Measurements from ENCODE around the gene EOLA2.

- TF ChIP-seq, protein P1, sequence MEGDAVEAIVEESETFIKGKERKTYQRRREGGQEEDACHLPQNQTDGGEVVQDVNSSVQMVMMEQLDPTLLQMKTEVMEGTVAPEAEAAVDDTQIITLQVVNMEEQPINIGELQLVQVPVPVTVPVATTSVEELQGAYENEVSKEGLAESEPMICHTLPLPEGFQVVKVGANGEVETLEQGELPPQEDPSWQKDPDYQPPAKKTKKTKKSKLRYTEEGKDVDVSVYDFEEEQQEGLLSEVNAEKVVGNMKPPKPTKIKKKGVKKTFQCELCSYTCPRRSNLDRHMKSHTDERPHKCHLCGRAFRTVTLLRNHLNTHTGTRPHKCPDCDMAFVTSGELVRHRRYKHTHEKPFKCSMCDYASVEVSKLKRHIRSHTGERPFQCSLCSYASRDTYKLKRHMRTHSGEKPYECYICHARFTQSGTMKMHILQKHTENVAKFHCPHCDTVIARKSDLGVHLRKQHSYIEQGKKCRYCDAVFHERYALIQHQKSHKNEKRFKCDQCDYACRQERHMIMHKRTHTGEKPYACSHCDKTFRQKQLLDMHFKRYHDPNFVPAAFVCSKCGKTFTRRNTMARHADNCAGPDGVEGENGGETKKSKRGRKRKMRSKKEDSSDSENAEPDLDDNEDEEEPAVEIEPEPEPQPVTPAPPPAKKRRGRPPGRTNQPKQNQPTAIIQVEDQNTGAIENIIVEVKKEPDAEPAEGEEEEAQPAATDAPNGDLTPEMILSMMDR (IDR thresholded peaks at IDR 0.05) = no peak
- TF ChIP-seq EZH2 (IDR thresholded peaks at IDR 0.05; ENCODE audit: borderline replicate concordance, insufficient read depth, low read depth, low read length, poor library complexity, severe bottlenecking) = no peak
These were observed 1.3 kb upstream of the EOLA2 start for GRCh38 chrX:149939655-149939904.
